NCI-H1930 (cell line): ENCODE results near the gene PSAPL1.

ENCODE experiments used
- DNase-seq, 2 experiments: peaks; one replicate each; lab custom pipeline; 2025; lab: John Stamatoyannopoulos, UW

PSAPL1 gene

GRCh38 chr4:7418131-7418943 lies 16.4 kb downstream of the PSAPL1 start:
- DNase-seq, result no peak

- DNase-seq, result no peak
Measured at GRCh38 chr4:7417639-7418038, 17.1 kb downstream of the PSAPL1 start.

DNA sequence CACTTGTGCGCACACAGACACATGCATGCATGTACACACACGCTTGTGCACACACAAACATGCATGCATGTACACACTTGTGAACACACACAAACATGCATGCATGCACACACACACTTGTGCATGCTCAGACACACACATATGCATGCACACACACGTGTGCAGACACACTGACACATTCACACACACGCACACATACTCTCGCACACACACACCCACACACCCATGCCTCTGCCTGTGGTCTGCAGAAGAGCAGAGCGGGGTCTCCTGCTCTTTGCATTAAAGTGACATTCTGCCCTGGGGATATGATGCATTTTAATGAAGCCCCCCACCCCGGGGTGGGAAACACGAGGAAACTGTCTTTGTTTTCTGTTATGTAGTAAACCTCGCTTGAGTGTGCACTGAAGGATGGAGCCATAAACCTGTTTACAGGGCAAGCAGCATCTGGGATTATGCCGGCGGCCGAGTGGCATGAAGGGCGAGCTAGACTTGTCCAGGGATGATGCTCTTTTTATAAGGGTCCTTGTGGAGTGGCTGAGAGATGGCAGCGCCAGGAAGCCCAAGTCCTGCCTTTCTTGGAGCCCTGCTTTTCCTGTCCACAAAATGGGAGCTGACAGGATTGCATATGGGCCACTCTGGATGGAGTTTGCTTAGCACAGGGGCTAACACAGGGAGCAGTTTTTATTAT lies 17.8 kb downstream of the PSAPL1 start:
- no peak for DNase-seq

DNA sequence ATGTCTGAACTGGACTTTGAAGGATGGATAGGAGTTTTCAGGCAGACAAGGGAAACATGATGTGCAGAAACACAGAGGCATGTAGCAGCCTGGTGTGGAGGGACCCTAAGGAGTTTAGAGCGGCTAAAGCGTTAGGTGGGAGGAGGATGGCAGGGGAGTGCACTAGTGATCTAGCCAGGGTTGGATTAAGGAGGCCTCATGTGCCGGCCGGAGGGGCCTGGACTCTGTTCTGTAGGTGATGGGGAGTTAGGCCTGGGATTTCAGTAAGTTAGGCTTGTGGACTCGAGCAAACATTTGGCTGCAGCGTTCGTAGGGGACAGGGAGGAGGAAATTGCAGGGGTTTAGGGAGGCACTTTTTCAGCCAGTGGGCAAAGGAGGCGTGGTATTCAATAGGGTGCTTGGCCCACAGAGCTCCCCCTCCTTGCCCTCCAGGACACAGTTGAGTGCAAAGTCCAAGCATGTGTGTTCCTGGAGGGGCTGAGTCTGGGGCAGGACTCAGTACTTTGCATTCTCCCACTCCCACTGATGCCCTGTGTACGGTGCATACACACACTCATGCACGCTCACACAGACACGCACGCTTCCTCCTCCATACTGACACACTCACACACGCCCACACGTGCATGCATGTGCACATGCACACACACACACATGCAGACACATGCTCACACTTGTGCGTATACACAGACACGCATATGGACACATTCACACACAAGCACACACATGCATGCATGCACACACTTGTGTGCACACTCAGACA lies 18.6 kb downstream of the PSAPL1 start:
- no peak for DNase-seq

DNA sequence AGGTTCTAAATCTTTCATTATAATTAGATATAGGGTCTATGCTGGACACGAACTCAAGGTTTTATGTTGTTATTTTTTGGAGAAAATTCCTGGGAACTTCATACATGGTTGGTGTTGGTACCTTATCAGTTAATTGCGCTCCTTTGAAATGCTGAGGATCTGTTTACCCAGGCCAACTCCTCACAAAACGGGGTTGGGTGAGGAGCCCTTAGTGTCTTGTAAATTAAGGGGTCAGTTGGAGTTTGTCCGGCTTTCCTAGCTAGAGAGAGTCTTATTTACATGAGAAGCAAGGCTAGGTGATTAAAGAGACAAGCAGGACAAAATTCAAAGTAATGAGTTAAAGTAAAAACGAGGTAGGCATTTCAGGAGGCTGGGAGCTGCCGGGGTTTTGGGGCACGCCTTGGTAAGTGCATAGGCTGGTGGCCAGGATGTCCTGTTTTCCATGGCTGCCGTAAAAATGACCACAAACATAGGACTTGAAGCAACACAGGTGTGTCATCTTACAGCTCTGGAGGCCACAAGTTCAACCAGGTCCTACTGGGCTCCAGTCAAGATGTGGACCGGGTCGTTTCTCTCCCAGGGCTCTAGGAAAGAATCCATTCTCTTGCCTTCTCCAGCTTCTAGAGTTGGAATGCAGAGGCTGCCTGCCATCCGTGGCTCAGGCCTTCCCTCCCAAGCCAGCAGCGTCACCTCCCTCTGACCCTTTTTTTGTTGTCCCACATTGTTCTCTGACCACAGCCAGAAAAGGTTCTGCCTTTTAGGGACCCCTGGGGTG lies 19.8 kb downstream of the PSAPL1 start:
- DNase-seq, result no peak

DNA sequence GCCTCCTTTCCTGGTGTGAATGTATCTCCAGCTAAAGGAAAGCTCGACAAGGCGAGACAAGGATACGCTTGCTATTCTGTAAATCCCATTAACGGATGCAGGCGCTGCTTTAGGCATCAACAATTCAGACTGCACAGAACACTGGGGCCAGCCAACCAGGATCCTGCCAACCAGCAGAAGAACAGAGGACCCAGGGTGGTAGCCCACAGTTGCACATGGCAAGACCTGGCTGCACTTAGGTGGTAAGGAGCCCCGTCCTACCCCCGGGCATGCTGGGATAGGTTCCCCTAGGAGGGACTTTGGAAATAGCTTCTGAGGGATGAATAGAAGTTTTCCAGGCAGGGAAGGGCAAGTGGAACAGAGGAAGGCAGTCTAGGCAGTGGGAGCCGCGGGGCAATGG lies 20.7 kb downstream of the PSAPL1 start:
- DNase-seq, result no peak

GRCh38 chr4:7412554-7412912 lies 22.2 kb downstream of the PSAPL1 start:
- no peak for DNase-seq

DNA sequence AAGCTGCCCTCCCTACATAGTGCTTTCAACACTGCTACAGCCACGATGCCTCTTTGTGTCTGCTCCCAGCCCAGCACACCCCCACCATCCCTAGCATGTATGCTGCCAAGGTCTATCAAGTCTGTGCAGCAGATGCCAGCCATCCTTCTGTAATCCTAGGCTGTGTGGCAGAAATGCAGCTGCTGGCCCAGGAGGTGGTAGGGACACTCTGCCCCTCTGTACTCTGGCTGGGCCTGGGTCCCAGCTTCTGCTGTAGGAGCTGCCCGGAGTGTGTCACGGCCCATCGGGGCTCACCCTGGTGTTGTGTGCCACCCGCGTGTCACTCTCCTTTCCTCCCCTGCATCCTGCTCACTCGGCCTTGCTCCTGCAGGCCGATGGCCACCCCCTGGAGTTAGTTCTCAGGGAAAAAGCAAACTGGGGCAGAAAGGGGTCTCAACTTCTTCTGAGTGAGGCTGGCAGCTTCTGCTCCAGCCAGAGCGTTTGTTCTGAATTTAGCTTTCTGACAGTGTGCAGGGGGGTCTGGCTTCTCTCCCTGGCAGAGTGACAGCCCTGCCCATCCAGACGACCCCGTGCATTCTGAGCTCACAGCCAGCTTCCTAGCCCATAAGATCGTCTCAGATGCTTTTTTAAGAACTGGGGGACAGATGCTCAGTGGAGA lies 22.7 kb downstream of the PSAPL1 start:
- DNase-seq, result no peak

DNA sequence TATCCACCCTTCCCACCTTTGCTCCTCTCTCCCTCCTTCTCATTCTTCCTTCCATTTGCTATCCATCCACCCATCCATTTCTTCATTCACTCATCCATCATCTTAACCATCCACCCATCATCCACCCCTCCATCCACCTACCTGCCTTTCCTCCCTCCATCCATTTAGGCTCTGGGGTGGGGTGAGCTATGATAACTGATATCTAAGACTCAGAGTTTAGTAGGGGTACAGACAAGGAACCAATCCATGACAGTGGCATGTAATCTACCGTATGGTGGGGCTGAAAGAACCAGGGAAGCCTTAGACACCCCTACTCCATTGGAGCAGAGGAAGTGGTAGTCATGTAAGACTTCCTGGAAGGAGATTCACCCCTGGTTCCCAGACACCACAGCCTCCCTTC lies 23.2 kb downstream of the PSAPL1 start:
- no peak for DNase-seq

DNA sequence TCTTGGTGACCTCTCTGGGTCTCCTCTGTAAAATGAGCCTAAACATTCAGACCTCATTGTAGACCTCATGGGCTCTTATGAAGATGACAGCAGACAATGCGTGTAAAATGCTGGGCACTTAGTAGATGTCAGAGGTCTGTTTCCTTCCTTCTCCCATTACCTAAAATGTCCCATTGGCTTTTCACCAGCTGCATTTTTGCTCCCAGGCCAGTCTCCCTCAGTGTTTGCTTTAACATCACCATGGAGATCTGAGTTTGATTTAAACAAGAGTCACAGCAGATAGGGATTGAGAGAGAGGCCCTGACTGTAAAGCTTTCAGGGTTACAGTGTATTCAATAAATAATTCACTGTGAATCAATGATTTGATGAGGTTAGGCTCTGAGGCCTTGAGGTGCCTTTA lies 24.3 kb downstream of the PSAPL1 start:
- no peak for DNase-seq

- no peak for DNase-seq
Measured at GRCh38 chr4:7408166-7408565, 26.6 kb downstream of the PSAPL1 start.

GRCh38 chr4:7403001-7403400 lies 31.7 kb downstream of the PSAPL1 start:
- DNase-seq, result no peak

DNA sequence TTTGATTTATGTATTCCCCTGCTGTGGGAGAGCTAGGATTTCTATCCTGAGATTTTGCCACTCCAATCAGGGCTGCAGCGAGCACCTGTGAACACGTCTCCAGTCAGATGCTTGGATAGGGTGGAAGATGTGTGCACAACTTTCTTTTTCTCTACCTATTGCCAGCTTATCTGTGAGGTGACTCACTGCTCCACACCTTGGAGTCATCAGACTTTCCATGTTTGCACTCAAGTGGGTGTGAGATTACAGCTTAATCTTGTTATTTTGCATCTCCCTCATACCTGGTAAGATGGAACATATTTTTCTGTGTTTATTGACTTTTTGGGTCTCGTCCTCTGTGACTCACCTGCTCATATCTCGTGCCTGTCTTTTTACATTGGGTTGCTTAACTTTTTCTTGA lies 32.2 kb downstream of the PSAPL1 start:
- DNase-seq, result no peak

- no peak for DNase-seq
Measured at GRCh38 chr4:7400671-7401298, 33.9 kb downstream of the PSAPL1 start.

GRCh38 chr4:7399440-7400234 lies 35.1 kb downstream of the PSAPL1 start:
- DNase-seq, result no peak

- no peak for DNase-seq
Measured at GRCh38 chr4:7398788-7399439, 35.8 kb downstream of the PSAPL1 start.

DNA sequence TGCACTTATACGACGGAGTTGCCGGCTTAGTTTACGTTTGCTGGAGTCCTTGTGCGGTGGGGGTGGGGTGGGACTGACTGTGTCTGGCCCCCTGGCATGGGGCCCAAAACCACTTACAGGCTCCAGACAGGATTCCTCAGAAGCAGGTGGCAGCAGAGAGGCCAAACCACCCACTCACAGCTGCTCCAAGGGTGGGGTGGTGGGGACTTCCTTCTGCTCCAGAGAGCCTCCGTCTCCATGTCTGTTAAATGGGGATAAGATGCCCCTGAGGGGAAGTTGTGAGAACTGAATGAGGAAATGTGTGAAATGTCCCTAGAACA lies 36.7 kb downstream of the PSAPL1 start:
- DNase-seq, result no peak

GRCh38 chr4:7397206-7398103 lies 37.3 kb downstream of the PSAPL1 start:
- no peak for DNase-seq
